Endodermal cell (in vitro differentiated cells): ENCODE data around the gene SMIM45.

Source experiments
- DNase-seq: peaks from one replicate; pipeline ENCODE4 v3.0.0-alpha.2; 2017
- H3K27ac ChIP-seq: 2 replicates; pipeline ENCODE4 v1.5.1; 2013; ENCODE audit warnings: mild to moderate bottlenecking, low read depth, low read length, moderate library complexity
- H3K27me3 ChIP-seq: 2 replicates; pipeline ENCODE4 v1.6.1; 2013; ENCODE audit warnings: mild to moderate bottlenecking, low read length, moderate library complexity; ENCODE audit not compliant: insufficient read depth, control insufficient read depth, poor library complexity, severe bottlenecking
- H3K36me3 ChIP-seq: 2 replicates; pipeline ENCODE4 v1.7.0; 2013; ENCODE audit warnings: mild to moderate bottlenecking, low read length, moderate library complexity; ENCODE audit not compliant: control insufficient read depth, insufficient read depth
- H3K4me1 ChIP-seq: one replicate; pipeline ENCODE4 v1.7.0; 2013; ENCODE audit warnings: low read length; ENCODE audit not compliant: control insufficient read depth, insufficient read depth
- H3K4me3 ChIP-seq: 2 replicates; pipeline ENCODE4 v1.5.1; 2013; ENCODE audit warnings: mild to moderate bottlenecking, low read length, moderate library complexity
- H3K9ac ChIP-seq: 2 replicates; pipeline ENCODE4 v1.6.1; 2013; ENCODE audit warnings: mild to moderate bottlenecking, low read length, moderate library complexity; ENCODE audit not compliant: poor library complexity, severe bottlenecking; ENCODE audit errors: extremely low read depth
- H3K9me3 ChIP-seq: 2 replicates; pipeline ENCODE4 v1.6.1; 2013; ENCODE audit warnings: mild to moderate bottlenecking, low read length, moderate library complexity; ENCODE audit not compliant: control insufficient read depth
- H3K27ac Mint-ChIP-seq: 2 replicates; pipeline ENCODE4 v1.8.0; 2020; ENCODE audit warnings: mixed read lengths
- H3K27me3 Mint-ChIP-seq: 2 replicates; pipeline ENCODE4 v1.8.0; 2021; ENCODE audit warnings: mild to moderate bottlenecking, mixed read lengths; ENCODE audit not compliant: insufficient read depth
- H3K36me3 Mint-ChIP-seq: 2 replicates; pipeline ENCODE4 v1.8.0; 2020; ENCODE audit warnings: low read depth, mixed read lengths
- H3K4me1 Mint-ChIP-seq: 2 replicates; pipeline ENCODE4 v1.8.0; 2020; ENCODE audit warnings: mixed read lengths
- H3K4me3 Mint-ChIP-seq: 2 replicates; pipeline ENCODE4 v1.8.0; 2020; ENCODE audit warnings: mild to moderate bottlenecking, moderate library complexity, mixed read lengths
- H3K9me3 Mint-ChIP-seq: 2 replicates; pipeline ENCODE4 v1.8.0; 2020; ENCODE audit warnings: mild to moderate bottlenecking, mixed read lengths
- CTCF ChIP-seq: fragments of 200-600 bp; sonication (generic); conservative IDR thresholded peaks from 2 replicates; pipeline ENCODE4 v1.5.0; 2021; ENCODE audit warnings: antibody characterized with exemption, mild to moderate bottlenecking
- WGBS, 2 experiments: methylation state at CpG; one replicate each; pipeline versions ENCODE4 v1.1.5 to v1.1.7; 2013; ENCODE audit warnings: missing lambda C conversion rate in 2 of 2, mixed read lengths in 1 of 2; ENCODE audit not compliant: insufficient coverage in 1 of 2, insufficient read length in 1 of 2; 5-methylcytosine and 5-hydroxymethylcytosine counted together

The SMIM45 gene

GRCh38 chr22:41904450-41905410 lies 47.2 kb upstream of the SMIM45 start:
- H3K4me3 Mint-ChIP-seq: no peak overlapping the region
- peaks cover 27% of the 10 kb centered on the region for H3K36me3 Mint-ChIP-seq
- Histone ChIP-seq H3K9ac (no peak overlapping the region), H3K4me3 (no peak overlapping the region), H3K4me1 (no peaks in the 10 kb centered on the region), H3K27ac (no peak overlapping the region), H3K27me3 (peaks cover 14% of the 10 kb centered on the region), H3K9me3 (no peaks in the 10 kb centered on the region), H3K36me3 (peaks cover 35% of the 10 kb centered on the region)
- WGBS, 2 experiments: 95% methylated on average over 12 to 24 of the region's 24 CpGs
- DNase-seq: peak; percentile 45
- no peak for TF ChIP-seq CTCF
- H3K27ac Mint-ChIP-seq: no peak overlapping the region
- H3K9me3 Mint-ChIP-seq: no peaks in the 10 kb centered on the region
- peaks cover 4% of the 10 kb centered on the region for H3K4me1 Mint-ChIP-seq
- H3K27me3 Mint-ChIP-seq: peaks cover 13% of the 10 kb centered on the region

DNA sequence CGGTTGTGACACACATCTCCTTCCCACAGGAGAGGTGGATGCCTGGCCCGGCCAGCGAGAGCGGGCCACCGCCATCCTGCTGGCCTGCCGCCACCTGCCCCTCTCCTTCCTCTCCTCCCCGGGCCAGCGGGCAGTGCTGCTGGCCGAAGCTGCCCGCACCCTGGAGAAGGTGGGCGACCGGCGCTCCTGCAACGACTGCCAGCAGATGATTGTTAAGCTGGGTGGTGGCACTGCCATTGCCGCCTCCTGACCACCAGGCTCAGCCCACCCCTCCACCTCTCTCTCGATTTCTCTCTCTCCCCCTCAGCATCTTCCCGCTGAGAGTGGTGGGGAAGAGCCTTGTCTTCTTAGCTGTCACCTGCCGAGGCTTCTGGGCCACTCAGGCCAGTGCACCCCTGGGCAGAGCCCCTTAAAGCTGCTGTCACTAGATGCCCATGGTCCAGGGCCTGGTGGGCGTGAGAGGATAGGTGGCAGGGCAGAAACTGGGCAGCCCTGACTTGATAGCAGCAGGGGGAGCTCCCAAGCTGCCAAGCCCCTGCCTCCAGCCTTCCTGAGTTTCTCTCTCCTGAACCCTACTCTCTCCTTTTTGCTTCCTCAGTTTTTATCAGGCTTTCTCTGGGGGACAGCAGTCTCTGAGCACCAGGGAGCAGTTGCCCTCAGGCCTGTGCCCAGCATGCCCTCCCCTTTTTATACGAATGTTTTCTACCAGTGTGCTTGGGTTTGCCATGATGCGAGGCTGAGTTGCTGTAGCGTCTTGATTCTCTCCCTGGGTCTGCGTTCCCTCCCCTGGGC lies 46.3 kb upstream of the SMIM45 start:
- Histone ChIP-seq H3K27ac (no peak overlapping the region), H3K36me3 (peaks cover 27% of the 10 kb centered on the region), H3K27me3 (peaks cover 23% of the 10 kb centered on the region), H3K4me1 (peaks cover 2% of the 10 kb centered on the region), H3K9me3 (no peaks in the 10 kb centered on the region), H3K4me3 (no peak overlapping the region), H3K9ac (no peak overlapping the region)
- no peak for TF ChIP-seq CTCF
- H3K27me3 Mint-ChIP-seq: peaks cover 17% of the 10 kb centered on the region
- peak; percentile 53 for DNase-seq
- H3K4me3 Mint-ChIP-seq: no peak overlapping the region
- H3K36me3 Mint-ChIP-seq: peaks cover 22% of the 10 kb centered on the region
- 94 to 97% methylated on average over 11 to 22 of the region's 23 CpGs for WGBS, 2 experiments
- no peak overlapping the region for H3K27ac Mint-ChIP-seq
- no peaks in the 10 kb centered on the region for H3K9me3 Mint-ChIP-seq
- H3K4me1 Mint-ChIP-seq: peaks cover 4% of the 10 kb centered on the region

DNA sequence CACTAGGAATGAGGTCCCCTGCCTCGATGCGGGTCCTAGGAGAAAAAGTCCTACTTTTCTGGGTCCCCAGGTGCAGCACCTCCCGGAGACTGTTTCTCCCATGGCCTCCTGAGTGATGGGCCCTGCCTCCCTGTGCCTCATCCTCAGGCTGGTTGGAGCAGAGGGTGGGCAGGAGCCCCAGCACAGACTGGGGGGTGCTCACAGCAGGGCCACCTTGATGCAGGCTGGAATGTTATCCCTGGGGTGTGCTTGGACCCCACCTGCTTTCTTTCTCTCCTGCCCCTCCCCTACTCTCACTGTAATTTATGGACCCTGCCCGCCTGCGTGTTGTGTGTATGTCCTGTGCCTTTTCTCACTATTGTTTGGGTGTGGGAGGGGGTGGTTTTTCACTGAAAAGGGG lies 45.1 kb upstream of the SMIM45 start:
- peaks cover 4% of the 10 kb centered on the region for H3K4me1 Mint-ChIP-seq
- Histone ChIP-seq H3K27me3 (peaks cover 35% of the 10 kb centered on the region), H3K4me1 (peaks cover 5% of the 10 kb centered on the region), H3K36me3 (peaks cover 23% of the 10 kb centered on the region), H3K27ac (no peak overlapping the region), H3K4me3 (no peak overlapping the region), H3K9ac (no peak overlapping the region), H3K9me3 (no peaks in the 10 kb centered on the region)
- 91 to 100% methylated on average over 3 to 5 of the region's 5 CpGs for WGBS, 2 experiments
- no peak overlapping the region for H3K4me3 Mint-ChIP-seq
- H3K27me3 Mint-ChIP-seq: peaks cover 29% of the 10 kb centered on the region
- H3K27ac Mint-ChIP-seq: no peak overlapping the region
- no peak for TF ChIP-seq CTCF
- no peaks in the 10 kb centered on the region for H3K9me3 Mint-ChIP-seq
- H3K36me3 Mint-ChIP-seq: peaks cover 19% of the 10 kb centered on the region
- peak; percentile 41 for DNase-seq
